ENCODE results near the gene POLG. TPM values are rescaled to one million over a fixed set of nuclear protein-coding genes. Genes with fewer than 3 reads are reported as not detected.

The POLG gene
- total RNA-seq, 1 donor from 2014 or later = 56.6 TPM

DNA sequence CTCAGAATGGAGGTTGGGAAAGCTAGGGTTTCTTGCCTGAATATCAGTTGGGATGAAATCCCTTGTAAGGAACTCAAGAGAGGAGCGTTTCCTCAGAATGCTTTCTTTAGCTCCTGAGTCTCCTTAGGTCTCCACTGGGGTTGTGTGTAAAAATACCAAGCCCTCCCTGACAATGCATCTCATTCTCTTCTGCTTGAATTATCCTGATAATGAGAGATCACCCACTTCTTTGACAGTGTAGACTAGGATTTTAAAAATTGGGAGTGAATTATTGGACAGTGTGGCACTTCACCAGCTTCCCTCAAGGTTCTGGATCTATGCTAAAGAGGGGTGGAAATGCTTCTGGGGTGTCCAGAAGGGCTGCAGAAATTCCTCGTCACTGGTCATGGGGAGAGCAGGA is 41.8 kb upstream of the POLG start:
- H3K27me3 ChIP-seq = peaks cover 96% of the 10 kb centered on the region
- H3K4me1 ChIP-seq = peaks cover 12% of the 10 kb centered on the region
- ATAC-seq (no peak), DNase-seq (no peak)
- TF ChIP-seq, protein P1, sequence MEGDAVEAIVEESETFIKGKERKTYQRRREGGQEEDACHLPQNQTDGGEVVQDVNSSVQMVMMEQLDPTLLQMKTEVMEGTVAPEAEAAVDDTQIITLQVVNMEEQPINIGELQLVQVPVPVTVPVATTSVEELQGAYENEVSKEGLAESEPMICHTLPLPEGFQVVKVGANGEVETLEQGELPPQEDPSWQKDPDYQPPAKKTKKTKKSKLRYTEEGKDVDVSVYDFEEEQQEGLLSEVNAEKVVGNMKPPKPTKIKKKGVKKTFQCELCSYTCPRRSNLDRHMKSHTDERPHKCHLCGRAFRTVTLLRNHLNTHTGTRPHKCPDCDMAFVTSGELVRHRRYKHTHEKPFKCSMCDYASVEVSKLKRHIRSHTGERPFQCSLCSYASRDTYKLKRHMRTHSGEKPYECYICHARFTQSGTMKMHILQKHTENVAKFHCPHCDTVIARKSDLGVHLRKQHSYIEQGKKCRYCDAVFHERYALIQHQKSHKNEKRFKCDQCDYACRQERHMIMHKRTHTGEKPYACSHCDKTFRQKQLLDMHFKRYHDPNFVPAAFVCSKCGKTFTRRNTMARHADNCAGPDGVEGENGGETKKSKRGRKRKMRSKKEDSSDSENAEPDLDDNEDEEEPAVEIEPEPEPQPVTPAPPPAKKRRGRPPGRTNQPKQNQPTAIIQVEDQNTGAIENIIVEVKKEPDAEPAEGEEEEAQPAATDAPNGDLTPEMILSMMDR (IDR thresholded peaks at IDR 0.05) = no peak
- intact Hi-C loops (cut with DNase I) = no loop called here
- H3K36me3 ChIP-seq = no peaks in the 10 kb centered on the region
- H3K9me3 ChIP-seq = no peaks in the 10 kb centered on the region
- no peak overlapping the region for H3K4me3 ChIP-seq
- H3K27ac ChIP-seq = no peak overlapping the region

DNA sequence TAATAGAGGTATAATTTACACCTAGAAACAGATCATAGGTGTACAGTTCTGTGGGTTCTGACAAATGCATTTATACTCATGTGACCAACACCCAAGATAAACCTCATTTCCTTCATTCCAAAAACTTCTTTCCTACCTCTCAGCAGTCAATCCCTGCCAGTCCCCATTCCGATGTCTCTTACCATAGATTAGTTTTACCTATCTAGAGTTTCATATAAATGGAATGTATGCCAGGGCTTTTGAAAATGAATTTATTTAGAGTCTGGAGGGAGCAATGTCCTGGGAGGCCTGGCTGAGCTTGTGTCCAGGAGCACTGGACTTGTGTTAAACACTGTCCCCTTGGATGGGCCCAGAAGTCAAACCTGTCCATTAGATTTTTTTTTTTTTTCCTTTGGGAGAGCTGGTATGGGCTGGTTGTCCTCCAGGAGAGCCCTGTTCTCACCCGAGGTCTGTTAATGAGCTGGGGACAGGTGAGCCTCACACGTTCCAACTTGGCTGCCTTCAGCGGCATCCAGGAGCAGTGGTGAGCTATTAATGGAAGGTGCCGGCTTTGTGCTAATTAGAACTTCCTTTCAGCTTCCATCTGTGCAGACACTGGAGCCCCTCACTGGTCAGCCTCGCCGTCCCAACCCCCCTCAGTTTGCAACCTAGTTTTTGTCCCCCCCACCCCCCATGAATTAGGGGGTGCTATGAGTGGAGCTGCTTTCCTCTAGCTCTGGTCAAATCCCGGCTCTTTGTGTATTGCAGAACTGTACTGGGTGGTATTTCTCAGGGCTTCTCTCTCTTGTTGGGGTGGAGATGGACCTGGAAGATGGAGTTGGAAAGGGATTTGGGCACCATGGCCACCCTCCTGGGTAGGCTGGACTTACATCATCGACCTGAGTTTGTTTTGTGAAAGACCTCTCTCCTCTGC is 40.7 kb upstream of the POLG start:
- TF ChIP-seq, protein P1 (IDR thresholded peaks at IDR 0.05) = no peak
- Histone ChIP-seq H3K4me1 (peaks cover 18% of the 10 kb centered on the region), H3K27me3 (peaks cover 98% of the 10 kb centered on the region), H3K9me3 (no peaks in the 10 kb centered on the region), H3K4me3 (no peak overlapping the region), H3K27ac (no peak overlapping the region), H3K36me3 (no peaks in the 10 kb centered on the region)
- ATAC-seq = no peak
- intact Hi-C loops (cut with DNase I) = no loop called here
- no peak for DNase-seq

DNA sequence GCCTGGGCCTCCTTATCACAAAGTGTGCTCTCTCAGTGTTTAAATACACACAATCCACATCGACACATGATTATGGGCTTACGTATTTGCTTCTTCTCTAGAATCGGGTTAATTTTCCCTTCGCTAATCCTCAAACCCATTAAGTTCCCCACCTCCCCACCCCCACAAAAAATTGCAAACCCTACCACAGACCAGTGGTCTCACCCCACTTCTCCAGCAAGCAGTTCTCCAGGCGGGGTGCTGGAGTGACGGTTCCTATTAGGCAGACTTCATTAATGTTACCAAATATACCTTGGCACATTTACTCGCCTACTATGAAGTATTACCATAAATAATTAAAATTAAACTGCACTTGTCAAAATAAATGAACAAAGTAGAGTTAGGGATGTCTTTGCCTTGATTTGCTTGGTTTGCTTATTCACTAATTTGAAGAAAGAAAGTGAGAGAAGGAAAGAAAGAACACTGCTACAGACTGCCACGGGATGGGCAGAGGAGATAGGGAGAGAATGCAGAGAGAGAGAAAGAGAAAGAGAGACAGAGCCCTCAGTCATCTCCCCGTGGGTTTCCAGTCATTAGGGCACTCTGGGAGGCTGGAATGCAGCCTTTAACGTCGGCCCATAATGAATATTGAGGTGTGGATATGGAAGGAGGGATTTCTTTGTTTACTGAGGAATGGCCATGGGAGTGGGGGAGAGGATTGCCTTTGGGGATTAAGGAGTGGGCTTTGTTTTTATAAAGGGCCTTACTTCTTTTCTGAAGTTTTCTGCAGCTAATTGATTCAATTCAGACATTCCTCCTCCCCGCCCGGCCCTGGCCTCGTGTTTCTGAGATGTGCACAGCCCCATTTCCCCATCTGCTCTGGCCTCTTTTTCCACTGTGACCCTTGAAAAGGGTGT is 39.7 kb upstream of the POLG start:
- ATAC-seq (no peak), DNase-seq (no peak)
- H3K36me3 ChIP-seq = no peaks in the 10 kb centered on the region
- peaks cover 18% of the 10 kb centered on the region for H3K4me1 ChIP-seq
- H3K4me3 ChIP-seq = no peak overlapping the region
- TF ChIP-seq, protein P1 (IDR thresholded peaks at IDR 0.05) = no peak
- intact Hi-C loops (cut with DNase I) = no loop called here
- H3K27me3 ChIP-seq = peaks cover 98% of the 10 kb centered on the region
- no peaks in the 10 kb centered on the region for H3K9me3 ChIP-seq
- H3K27ac ChIP-seq = no peak overlapping the region

DNA sequence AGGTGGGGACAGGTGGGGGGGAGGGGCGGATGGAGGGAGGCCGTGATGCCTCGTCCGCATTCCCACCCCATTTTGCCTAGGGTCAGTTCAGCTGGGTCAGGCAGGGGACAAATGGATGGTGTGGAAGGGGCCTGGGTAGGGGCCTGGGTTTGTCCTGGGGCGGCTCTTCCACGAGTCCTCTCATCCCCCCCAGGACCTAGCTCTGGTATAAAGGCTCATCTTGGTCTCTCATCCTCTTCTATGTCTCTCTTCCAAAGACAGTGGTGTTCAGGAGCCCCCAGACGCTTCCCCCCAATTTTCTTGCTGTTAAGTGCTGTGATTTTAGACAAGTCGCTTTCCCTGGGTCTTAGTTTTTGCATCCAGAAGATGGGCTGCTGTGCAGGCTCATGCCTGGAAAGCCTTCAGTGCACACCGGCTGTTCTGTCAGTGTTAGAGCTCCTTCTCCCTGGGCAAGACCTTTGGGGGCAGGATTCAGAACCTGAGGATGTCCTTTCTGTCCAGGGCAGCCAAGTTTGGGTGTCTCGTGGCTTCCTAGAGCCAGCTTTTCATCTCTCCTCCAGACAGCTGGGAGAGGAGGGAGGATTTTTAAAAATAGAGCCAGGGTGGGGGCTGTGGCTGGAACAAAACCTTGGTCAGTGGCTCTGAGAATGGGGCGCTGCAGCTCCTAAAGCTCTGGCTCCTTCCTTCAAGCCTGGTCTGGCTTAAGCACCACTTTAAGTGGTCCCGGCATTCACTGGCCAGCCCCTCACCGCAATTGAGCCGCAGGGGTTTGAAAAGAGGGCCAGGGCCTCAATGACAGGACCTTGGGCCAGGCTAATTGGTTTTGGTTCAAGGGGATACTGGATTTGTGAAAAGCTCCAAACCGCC is 37.7 kb upstream of the POLG start:
- Histone ChIP-seq H3K36me3 (no peaks in the 10 kb centered on the region), H3K27ac (no peak overlapping the region), H3K4me1 (peaks cover 16% of the 10 kb centered on the region), H3K27me3 (peaks cover 98% of the 10 kb centered on the region), H3K4me3 (no peak overlapping the region), H3K9me3 (no peaks in the 10 kb centered on the region)
- ATAC-seq (no peak), DNase-seq (no peak)
- TF ChIP-seq, protein P1 (IDR thresholded peaks at IDR 0.05) = no peak
- intact Hi-C loops (cut with DNase I) = no loop called here

Data from upper lobe of right lung (tissue), 1 donor.